Liver (tissue), 9 donors: ENCODE data around the gene TFDP1. TPM values are rescaled to one million over a fixed set of nuclear protein-coding genes. Genes with fewer than 3 reads are reported as not detected.

ENCODE experiments used
- DNase-seq: peaks from one replicate; pipeline ENCODE4 v3.0.0-alpha.2; 2017; ENCODE audit warnings: low spot score
- H3K27ac ChIP-seq, 2 donors: one replicate each; pipeline ENCODE4 v1.7.0; 2013; ENCODE audit warnings: inconsistent platforms in 2 of 2, low read length in 2 of 2, control low read depth in 1 of 2, low read depth in 1 of 2, mild to moderate bottlenecking in 1 of 2
- H3K27me3 ChIP-seq, 4 donors: one replicate each; pipeline versions ENCODE4 v1.6.1 to v1.7.0; 2013; ENCODE audit warnings: low read length in 3 of 4, inconsistent platforms in 1 of 4, mild to moderate bottlenecking in 1 of 4, moderate library complexity in 1 of 4; ENCODE audit not compliant: control insufficient read depth in 4 of 4, insufficient read depth in 4 of 4
- H3K36me3 ChIP-seq, 4 donors: one replicate each; pipeline versions ENCODE4 v1.6.1 to v1.7.0; 2013; ENCODE audit warnings: low read length in 3 of 4, mild to moderate bottlenecking in 3 of 4, low read depth in 1 of 4, moderate library complexity in 1 of 4; ENCODE audit not compliant: control insufficient read depth in 4 of 4, insufficient read depth in 3 of 4
- H3K4me1 ChIP-seq, 4 donors: one replicate each; pipeline versions ENCODE4 v1.6.1 to v1.7.0; 2013; ENCODE audit warnings: low read length in 3 of 4, mild to moderate bottlenecking in 3 of 4, moderate library complexity in 1 of 4; ENCODE audit not compliant: control insufficient read depth in 4 of 4, insufficient read depth in 4 of 4
- H3K4me3 ChIP-seq, 3 donors: one replicate each; pipeline versions ENCODE4 v1.6.1 to v1.7.0; 2013; ENCODE audit warnings: low read length in 3 of 3, control low read depth in 1 of 3, low read depth in 1 of 3, mild to moderate bottlenecking in 1 of 3
- H3K9ac ChIP-seq, 2 donors: one replicate each; pipeline ENCODE4 v1.7.0; 2013; ENCODE audit warnings: low read length in 2 of 2, mild to moderate bottlenecking in 2 of 2, moderate library complexity in 2 of 2, control low read depth in 1 of 2, low read depth in 1 of 2
- H3K9me3 ChIP-seq, 4 donors: one replicate each; pipeline versions ENCODE4 v1.6.1 to v1.7.0; 2013; ENCODE audit warnings: low read length in 3 of 4; ENCODE audit not compliant: control insufficient read depth in 4 of 4
- EGR1 ChIP-seq, 2 donors: IDR thresholded peaks; 2 replicates each; pipeline ENCODE4 v1.6.1; 2016 to 2018; ENCODE audit warnings: antibody characterized with exemption in 2 of 2, low read depth in 2 of 2
- FOXA1 ChIP-seq: IDR thresholded peaks from 2 replicates; pipeline ENCODE4 v1.6.1; 2016; ENCODE audit warnings: antibody characterized with exemption
- FOXA2 ChIP-seq: IDR thresholded peaks from 2 replicates; pipeline ENCODE4 v1.6.1; 2016; ENCODE audit warnings: antibody characterized with exemption
- GABPA ChIP-seq, 2 donors: IDR thresholded peaks in 1 of 2; conservative IDR thresholded peaks in 1 of 2; 2 replicates each; pipeline ENCODE4 v1.6.1; 2016; ENCODE audit warnings: antibody characterized with exemption in 2 of 2, mild to moderate bottlenecking in 1 of 2, moderate library complexity in 1 of 2
- HNF4A ChIP-seq, 2 donors: conservative IDR thresholded peaks; 2 replicates each; pipeline ENCODE4 v1.6.1; 2016; ENCODE audit warnings: antibody characterized with exemption in 2 of 2, mild to moderate bottlenecking in 2 of 2
- HNF4G ChIP-seq: IDR thresholded peaks from 2 replicates; pipeline ENCODE4 v1.6.1; 2016; ENCODE audit warnings: antibody characterized with exemption
- JUND ChIP-seq, 2 donors: IDR thresholded peaks; 2 replicates each; pipeline ENCODE4 v1.6.1; 2016; ENCODE audit warnings: antibody characterized with exemption in 2 of 2
- NR2F2 ChIP-seq: IDR thresholded peaks from 2 replicates; pipeline ENCODE4 v1.6.1; 2016; ENCODE audit warnings: antibody characterized with exemption
- RAD21 ChIP-seq, 2 donors: IDR thresholded peaks; 2 replicates each; pipeline ENCODE4 v1.6.1; 2016; ENCODE audit warnings: antibody characterized with exemption in 2 of 2, mild to moderate bottlenecking in 2 of 2
- RXRA ChIP-seq, 2 donors: IDR thresholded peaks; 2 replicates each; pipeline ENCODE4 v1.6.1; 2017 to 2018; ENCODE audit warnings: antibody characterized with exemption in 2 of 2, mild to moderate bottlenecking in 1 of 2
- SP1 ChIP-seq: IDR thresholded peaks from 2 replicates; pipeline ENCODE4 v1.6.1; 2018; ENCODE audit warnings: antibody characterized with exemption, mild to moderate bottlenecking
- TAF1 ChIP-seq: conservative IDR thresholded peaks from 2 replicates; pipeline ENCODE4 v1.6.1; 2016; ENCODE audit warnings: antibody characterized with exemption, mild to moderate bottlenecking
- YY1 ChIP-seq: IDR thresholded peaks from 2 replicates; pipeline ENCODE4 v1.6.1; 2016; ENCODE audit warnings: antibody characterized with exemption, mild to moderate bottlenecking
- WGBS: extraction: QIAGEN DNeasy Blood & Tissue Kit; methylation state at CpG from one replicate; pipeline ENCODE4 v1.1.7; 2013; 5-methylcytosine and 5-hydroxymethylcytosine counted together
- polyA plus RNA-seq, 2 donors: library from polyadenylated mRNA; stranded (reverse) in 1 of 2; unstranded in 1 of 2; fragments of 200-250 nt in 1 of 2; fragments of >200 nt in 1 of 2; fragmentation: Nextera tagmentation in 1 of 2; extraction: Ambion mirVana in 1 of 2; gene quantifications; one replicate each; pipeline versions ENCODE4 v1.2.1 to v1.2.3, GENCODE V29; 2013 to 2015
- total RNA-seq, 2 donors: library from RNA; depleted of rRNA; stranded (reverse); fragments of >200 nt; gene quantifications; one replicate each; pipeline ENCODE4 v1.2.3, GENCODE V29; 2014
- TF ChIP-seq, protein P1 (sequence below): IDR thresholded peaks from 2 replicates; pipeline ENCODE4 v1.6.1; 2016; ENCODE audit warnings: antibody characterized with exemption
- TF ChIP-seq, protein P2 (sequence below): IDR thresholded peaks from 2 replicates; pipeline ENCODE4 v1.6.1; 2016; ENCODE audit warnings: antibody characterized with exemption
- TF ChIP-seq, protein P3 (sequence below): IDR thresholded peaks from 2 replicates; pipeline ENCODE4 v1.6.1; 2016; ENCODE audit warnings: antibody characterized with exemption, mild to moderate bottlenecking
- TF ChIP-seq, protein P4 (sequence below): fragments of 150-350 bp; IDR thresholded peaks from 2 replicates; pipeline ENCODE4 v1.5.1; 2017; ENCODE audit warnings: improper control_type of control experiment, low read depth, low read length; ENCODE audit not compliant: missing input control
- TF ChIP-seq, protein P5 (sequence below): IDR thresholded peaks from 2 replicates; pipeline ENCODE4 v1.6.1; 2016; ENCODE audit warnings: antibody characterized with exemption
- donor health status: healthy.
- donor health status: healthy.
- donor health status: healthy.
- donor health status: healthy.
- donor health status: healthy.

Gene TFDP1
- total and polyA plus RNA-seq, 4 donors: 9.9 to 140 (median 17.8) TPM

DNA sequence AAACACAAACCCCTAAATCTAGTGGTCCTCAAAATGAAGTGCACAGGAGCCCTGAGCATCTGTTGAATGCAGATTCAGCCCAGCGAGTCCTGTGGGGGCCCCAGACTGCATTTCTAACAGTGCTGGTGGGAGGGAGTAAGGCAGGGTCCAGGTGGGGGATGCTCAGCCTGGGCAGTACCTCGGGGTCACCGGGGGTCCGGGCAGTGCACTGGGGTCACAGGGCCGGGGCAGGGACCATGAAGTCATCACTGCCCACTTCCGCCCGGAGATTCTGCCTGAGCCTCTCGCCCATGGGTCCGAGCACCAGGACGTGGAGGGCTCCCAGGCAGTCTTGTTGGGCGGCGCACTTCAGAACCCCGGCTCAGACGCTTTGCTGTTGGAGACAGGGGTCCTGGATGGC is 74.3 kb downstream of the TFDP1 start:
- no peak for DNase-seq
- TF ChIP-seq EGR1 (IDR thresholded peaks at IDR 0.05; ENCODE audit: low read depth in 2 of 2) (no peak), SP1 (no peak), FOXA1 (no peak), TAF1 (no peak), RAD21 (IDR thresholded peaks at IDR 0.05) (no peak), HNF4G (no peak), RXRA (IDR thresholded peaks at IDR 0.05) (no peak), HNF4A (conservative IDR thresholded peaks at IDR 0.05) (no peak), GABPA (IDR thresholded peaks at IDR 0.05 in 1 of 2, conservative IDR thresholded peaks at IDR 0.05 in 1 of 2) (no peak), FOXA2 (no peak), YY1 (no peak), JUND (IDR thresholded peaks at IDR 0.05) (no peak), NR2F2 (no peak)
- TF ChIP-seq, protein P1, sequence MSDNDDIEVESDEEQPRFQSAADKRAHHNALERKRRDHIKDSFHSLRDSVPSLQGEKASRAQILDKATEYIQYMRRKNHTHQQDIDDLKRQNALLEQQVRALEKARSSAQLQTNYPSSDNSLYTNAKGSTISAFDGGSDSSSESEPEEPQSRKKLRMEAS: no peak
- TF ChIP-seq, protein P2, sequence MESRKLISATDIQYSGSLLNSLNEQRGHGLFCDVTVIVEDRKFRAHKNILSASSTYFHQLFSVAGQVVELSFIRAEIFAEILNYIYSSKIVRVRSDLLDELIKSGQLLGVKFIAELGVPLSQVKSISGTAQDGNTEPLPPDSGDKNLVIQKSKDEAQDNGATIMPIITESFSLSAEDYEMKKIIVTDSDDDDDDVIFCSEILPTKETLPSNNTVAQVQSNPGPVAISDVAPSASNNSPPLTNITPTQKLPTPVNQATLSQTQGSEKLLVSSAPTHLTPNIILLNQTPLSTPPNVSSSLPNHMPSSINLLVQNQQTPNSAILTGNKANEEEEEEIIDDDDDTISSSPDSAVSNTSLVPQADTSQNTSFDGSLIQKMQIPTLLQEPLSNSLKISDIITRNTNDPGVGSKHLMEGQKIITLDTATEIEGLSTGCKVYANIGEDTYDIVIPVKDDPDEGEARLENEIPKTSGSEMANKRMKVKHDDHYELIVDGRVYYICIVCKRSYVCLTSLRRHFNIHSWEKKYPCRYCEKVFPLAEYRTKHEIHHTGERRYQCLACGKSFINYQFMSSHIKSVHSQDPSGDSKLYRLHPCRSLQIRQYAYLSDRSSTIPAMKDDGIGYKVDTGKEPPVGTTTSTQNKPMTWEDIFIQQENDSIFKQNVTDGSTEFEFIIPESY: no peak
- TF ChIP-seq, protein P3, sequence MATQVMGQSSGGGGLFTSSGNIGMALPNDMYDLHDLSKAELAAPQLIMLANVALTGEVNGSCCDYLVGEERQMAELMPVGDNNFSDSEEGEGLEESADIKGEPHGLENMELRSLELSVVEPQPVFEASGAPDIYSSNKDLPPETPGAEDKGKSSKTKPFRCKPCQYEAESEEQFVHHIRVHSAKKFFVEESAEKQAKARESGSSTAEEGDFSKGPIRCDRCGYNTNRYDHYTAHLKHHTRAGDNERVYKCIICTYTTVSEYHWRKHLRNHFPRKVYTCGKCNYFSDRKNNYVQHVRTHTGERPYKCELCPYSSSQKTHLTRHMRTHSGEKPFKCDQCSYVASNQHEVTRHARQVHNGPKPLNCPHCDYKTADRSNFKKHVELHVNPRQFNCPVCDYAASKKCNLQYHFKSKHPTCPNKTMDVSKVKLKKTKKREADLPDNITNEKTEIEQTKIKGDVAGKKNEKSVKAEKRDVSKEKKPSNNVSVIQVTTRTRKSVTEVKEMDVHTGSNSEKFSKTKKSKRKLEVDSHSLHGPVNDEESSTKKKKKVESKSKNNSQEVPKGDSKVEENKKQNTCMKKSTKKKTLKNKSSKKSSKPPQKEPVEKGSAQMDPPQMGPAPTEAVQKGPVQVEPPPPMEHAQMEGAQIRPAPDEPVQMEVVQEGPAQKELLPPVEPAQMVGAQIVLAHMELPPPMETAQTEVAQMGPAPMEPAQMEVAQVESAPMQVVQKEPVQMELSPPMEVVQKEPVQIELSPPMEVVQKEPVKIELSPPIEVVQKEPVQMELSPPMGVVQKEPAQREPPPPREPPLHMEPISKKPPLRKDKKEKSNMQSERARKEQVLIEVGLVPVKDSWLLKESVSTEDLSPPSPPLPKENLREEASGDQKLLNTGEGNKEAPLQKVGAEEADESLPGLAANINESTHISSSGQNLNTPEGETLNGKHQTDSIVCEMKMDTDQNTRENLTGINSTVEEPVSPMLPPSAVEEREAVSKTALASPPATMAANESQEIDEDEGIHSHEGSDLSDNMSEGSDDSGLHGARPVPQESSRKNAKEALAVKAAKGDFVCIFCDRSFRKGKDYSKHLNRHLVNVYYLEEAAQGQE: no peak
- TF ChIP-seq, protein P4, sequence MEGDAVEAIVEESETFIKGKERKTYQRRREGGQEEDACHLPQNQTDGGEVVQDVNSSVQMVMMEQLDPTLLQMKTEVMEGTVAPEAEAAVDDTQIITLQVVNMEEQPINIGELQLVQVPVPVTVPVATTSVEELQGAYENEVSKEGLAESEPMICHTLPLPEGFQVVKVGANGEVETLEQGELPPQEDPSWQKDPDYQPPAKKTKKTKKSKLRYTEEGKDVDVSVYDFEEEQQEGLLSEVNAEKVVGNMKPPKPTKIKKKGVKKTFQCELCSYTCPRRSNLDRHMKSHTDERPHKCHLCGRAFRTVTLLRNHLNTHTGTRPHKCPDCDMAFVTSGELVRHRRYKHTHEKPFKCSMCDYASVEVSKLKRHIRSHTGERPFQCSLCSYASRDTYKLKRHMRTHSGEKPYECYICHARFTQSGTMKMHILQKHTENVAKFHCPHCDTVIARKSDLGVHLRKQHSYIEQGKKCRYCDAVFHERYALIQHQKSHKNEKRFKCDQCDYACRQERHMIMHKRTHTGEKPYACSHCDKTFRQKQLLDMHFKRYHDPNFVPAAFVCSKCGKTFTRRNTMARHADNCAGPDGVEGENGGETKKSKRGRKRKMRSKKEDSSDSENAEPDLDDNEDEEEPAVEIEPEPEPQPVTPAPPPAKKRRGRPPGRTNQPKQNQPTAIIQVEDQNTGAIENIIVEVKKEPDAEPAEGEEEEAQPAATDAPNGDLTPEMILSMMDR: no peak
- TF ChIP-seq, protein P5, sequence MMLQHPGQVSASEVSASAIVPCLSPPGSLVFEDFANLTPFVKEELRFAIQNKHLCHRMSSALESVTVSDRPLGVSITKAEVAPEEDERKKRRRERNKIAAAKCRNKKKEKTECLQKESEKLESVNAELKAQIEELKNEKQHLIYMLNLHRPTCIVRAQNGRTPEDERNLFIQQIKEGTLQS: no peak
- WGBS: 77% methylated on average over 14 of the region's 14 CpGs

More for the DNA sequence above, 74.3 kb downstream of the TFDP1 start:
- no peaks in the 10 kb centered on the region for H3K27me3 ChIP-seq
- no peak overlapping the region for H3K27ac ChIP-seq
- H3K4me3 ChIP-seq: no peak overlapping the region
- H3K9me3 ChIP-seq: no peaks in the 10 kb centered on the region
- no peaks in the 10 kb centered on the region for H3K4me1 ChIP-seq
- no peak overlapping the region for H3K9ac ChIP-seq
- no peaks in the 10 kb centered on the region for H3K36me3 ChIP-seq
